Measurements from ENCODE around the gene HCLS1. TPM values are rescaled to one million over a fixed set of nuclear protein-coding genes. Genes with fewer than 3 reads are reported as not detected.

Gene HCLS1
- total RNA-seq, 1 donor from 2014 or later = 1.6 TPM

DNA sequence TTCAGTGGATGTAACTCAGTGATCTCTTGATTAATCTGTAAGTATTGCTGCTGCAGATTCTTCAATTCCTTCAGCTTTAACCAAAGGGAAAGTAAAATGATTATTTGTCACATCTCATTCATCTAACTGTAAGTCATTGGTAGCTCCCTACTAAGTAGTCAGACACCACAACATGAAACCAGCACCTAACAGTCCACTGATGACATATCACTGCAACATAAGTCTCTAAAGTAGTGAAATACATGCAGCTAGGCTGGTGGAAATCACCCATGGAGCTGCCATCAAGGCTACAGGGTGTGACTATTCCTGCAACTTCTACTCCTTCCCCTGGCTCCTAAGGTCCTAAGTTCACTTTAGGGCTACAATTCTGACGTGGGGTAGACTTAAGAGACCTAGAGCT, 21.1 kb upstream of the HCLS1 start:
- Histone ChIP-seq H3K4me1 (ENCODE audit: insufficient read depth, low read length) (no peaks in the 10 kb centered on the region), H4K20me1 (ENCODE audit: insufficient read depth, low read length) (peaks cover 21% of the 10 kb centered on the region), H3K36me3 (ENCODE audit: insufficient read depth, low read length) (peaks cover 25% of the 10 kb centered on the region), H3K79me2 (ENCODE audit: insufficient read depth, low read length) (peaks cover 2% of the 10 kb centered on the region), H3K4me2 (ENCODE audit: low read length) (no peak overlapping the region), H3K9ac (ENCODE audit: low read length) (no peak overlapping the region), H3K27me3 (ENCODE audit: insufficient read depth, low read length) (no peaks in the 10 kb centered on the region), H3K9me3 (ENCODE audit: insufficient read depth, low read depth, low read length) (no peaks in the 10 kb centered on the region), H3K27ac (ENCODE audit: low read depth, low read length) (no peak overlapping the region), H2AFZ (ENCODE audit: low read depth, low read length) (no peak overlapping the region), H3K4me3 (ENCODE audit: insufficient read depth, low read depth, low read length) (no peak overlapping the region)
- H3K4me3 Mint-ChIP-seq (ENCODE audit: unreplicated experiment) = no peak overlapping the region
- H3K27me3 Mint-ChIP-seq (ENCODE audit: low read depth, unreplicated experiment) = no peaks in the 10 kb centered on the region
- H3K9me3 Mint-ChIP-seq (ENCODE audit: unreplicated experiment) = peaks cover 2% of the 10 kb centered on the region
- H3K36me3 Mint-ChIP-seq (ENCODE audit: low read depth, unreplicated experiment) = peaks cover 16% of the 10 kb centered on the region
- DNase-seq (ENCODE audit: low read depth) = no peak
- no peak for FAIRE-seq
- TF ChIP-seq, protein P1, sequence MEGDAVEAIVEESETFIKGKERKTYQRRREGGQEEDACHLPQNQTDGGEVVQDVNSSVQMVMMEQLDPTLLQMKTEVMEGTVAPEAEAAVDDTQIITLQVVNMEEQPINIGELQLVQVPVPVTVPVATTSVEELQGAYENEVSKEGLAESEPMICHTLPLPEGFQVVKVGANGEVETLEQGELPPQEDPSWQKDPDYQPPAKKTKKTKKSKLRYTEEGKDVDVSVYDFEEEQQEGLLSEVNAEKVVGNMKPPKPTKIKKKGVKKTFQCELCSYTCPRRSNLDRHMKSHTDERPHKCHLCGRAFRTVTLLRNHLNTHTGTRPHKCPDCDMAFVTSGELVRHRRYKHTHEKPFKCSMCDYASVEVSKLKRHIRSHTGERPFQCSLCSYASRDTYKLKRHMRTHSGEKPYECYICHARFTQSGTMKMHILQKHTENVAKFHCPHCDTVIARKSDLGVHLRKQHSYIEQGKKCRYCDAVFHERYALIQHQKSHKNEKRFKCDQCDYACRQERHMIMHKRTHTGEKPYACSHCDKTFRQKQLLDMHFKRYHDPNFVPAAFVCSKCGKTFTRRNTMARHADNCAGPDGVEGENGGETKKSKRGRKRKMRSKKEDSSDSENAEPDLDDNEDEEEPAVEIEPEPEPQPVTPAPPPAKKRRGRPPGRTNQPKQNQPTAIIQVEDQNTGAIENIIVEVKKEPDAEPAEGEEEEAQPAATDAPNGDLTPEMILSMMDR (IDR thresholded peaks at IDR 0.05; ENCODE audit: insufficient read depth, low read depth, low read length) = no peak
- no peak for TF ChIP-seq EZH2 (IDR thresholded peaks at IDR 0.05; ENCODE audit: insufficient read depth, low read length)
- no peaks in the 10 kb centered on the region for H3K4me1 Mint-ChIP-seq (ENCODE audit: low read depth, unreplicated experiment)
- H3K27ac Mint-ChIP-seq (ENCODE audit: unreplicated experiment) = no peak overlapping the region

DNA sequence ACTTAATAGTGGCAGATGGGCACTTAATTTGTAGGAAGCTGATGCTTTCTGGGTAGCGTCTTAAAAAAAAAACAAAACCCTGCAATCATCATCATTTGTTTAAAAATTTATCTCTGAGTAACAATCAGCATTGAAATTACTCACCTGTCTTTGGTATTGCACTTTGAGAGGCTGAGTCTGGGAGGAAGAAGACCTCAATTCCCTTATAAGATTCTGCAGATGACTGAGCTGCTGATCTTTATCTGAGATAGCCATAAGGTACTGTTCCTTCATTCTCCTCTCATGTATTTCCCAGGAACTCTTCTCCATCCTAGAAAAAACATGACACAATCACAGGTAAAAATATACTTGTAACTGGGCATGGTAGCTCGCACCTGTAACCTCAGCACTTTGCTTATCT, 16.4 kb upstream of the HCLS1 start:
- Histone ChIP-seq H3K4me1 (ENCODE audit: insufficient read depth, low read length) (no peaks in the 10 kb centered on the region), H3K9me3 (ENCODE audit: insufficient read depth, low read depth, low read length) (no peaks in the 10 kb centered on the region), H3K4me3 (ENCODE audit: insufficient read depth, low read depth, low read length) (no peak overlapping the region), H3K27me3 (ENCODE audit: insufficient read depth, low read length) (no peaks in the 10 kb centered on the region), H3K36me3 (ENCODE audit: insufficient read depth, low read length) (peaks cover 47% of the 10 kb centered on the region), H3K27ac (ENCODE audit: low read depth, low read length) (no peak overlapping the region), H3K9ac (ENCODE audit: low read length) (no peak overlapping the region), H3K79me2 (ENCODE audit: insufficient read depth, low read length) (peaks cover 2% of the 10 kb centered on the region), H2AFZ (ENCODE audit: low read depth, low read length) (no peak overlapping the region), H4K20me1 (ENCODE audit: insufficient read depth, low read length) (peaks cover 13% of the 10 kb centered on the region), H3K4me2 (ENCODE audit: low read length) (no peak overlapping the region)
- DNase-seq (ENCODE audit: low read depth) (no peak), FAIRE-seq (no peak)
- H3K27me3 Mint-ChIP-seq (ENCODE audit: low read depth, unreplicated experiment) = no peaks in the 10 kb centered on the region
- H3K36me3 Mint-ChIP-seq (ENCODE audit: low read depth, unreplicated experiment) = peaks cover 21% of the 10 kb centered on the region
- H3K4me1 Mint-ChIP-seq (ENCODE audit: low read depth, unreplicated experiment) = no peaks in the 10 kb centered on the region
- no peak overlapping the region for H3K4me3 Mint-ChIP-seq (ENCODE audit: unreplicated experiment)
- TF ChIP-seq EZH2 (IDR thresholded peaks at IDR 0.05; ENCODE audit: insufficient read depth, low read length) = no peak
- TF ChIP-seq, protein P1 (IDR thresholded peaks at IDR 0.05; ENCODE audit: insufficient read depth, low read depth, low read length) = no peak
- H3K9me3 Mint-ChIP-seq (ENCODE audit: unreplicated experiment) = no peaks in the 10 kb centered on the region
- H3K27ac Mint-ChIP-seq (ENCODE audit: unreplicated experiment) = no peak overlapping the region

DNA sequence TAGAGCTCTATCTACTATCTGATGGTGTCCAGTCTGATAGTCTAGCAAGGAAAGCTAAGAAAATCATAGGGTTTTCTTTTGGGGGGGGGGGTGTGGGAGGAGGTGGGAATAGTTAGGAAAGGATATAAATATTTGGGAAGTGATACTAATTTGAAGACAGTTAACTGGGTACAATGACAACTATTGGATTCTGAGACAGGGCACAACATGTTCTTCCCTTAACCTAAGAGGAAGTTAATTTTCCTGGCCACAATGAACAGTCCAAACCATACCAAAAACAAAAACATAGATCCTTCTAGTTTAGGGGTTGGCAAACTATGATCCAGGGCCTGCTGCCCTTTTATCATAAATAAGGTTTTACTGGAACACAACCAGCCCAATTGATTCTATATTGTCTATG, 10.0 kb upstream of the HCLS1 start:
- TF ChIP-seq EZH2 (IDR thresholded peaks at IDR 0.05; ENCODE audit: insufficient read depth, low read length) = no peak
- TF ChIP-seq, protein P1 (IDR thresholded peaks at IDR 0.05; ENCODE audit: insufficient read depth, low read depth, low read length) = no peak
- Mint-ChIP-seq H3K4me3 (ENCODE audit: unreplicated experiment) (no peak overlapping the region), H3K27me3 (ENCODE audit: low read depth, unreplicated experiment) (no peaks in the 10 kb centered on the region), H3K9me3 (ENCODE audit: unreplicated experiment) (no peaks in the 10 kb centered on the region), H3K27ac (ENCODE audit: unreplicated experiment) (no peak overlapping the region), H3K36me3 (ENCODE audit: low read depth, unreplicated experiment) (peaks cover 29% of the 10 kb centered on the region), H3K4me1 (ENCODE audit: low read depth, unreplicated experiment) (no peaks in the 10 kb centered on the region)
- Histone ChIP-seq H3K27me3 (ENCODE audit: insufficient read depth, low read length) (no peaks in the 10 kb centered on the region), H2AFZ (ENCODE audit: low read depth, low read length) (no peak overlapping the region), H4K20me1 (ENCODE audit: insufficient read depth, low read length) (no peaks in the 10 kb centered on the region), H3K4me3 (ENCODE audit: insufficient read depth, low read depth, low read length) (no peak overlapping the region), H3K4me1 (ENCODE audit: insufficient read depth, low read length) (no peaks in the 10 kb centered on the region), H3K36me3 (ENCODE audit: insufficient read depth, low read length) (peaks cover 50% of the 10 kb centered on the region), H3K27ac (ENCODE audit: low read depth, low read length) (no peak overlapping the region), H3K9me3 (ENCODE audit: insufficient read depth, low read depth, low read length) (no peaks in the 10 kb centered on the region), H3K9ac (ENCODE audit: low read length) (no peak overlapping the region), H3K4me2 (ENCODE audit: low read length) (no peak overlapping the region), H3K79me2 (ENCODE audit: insufficient read depth, low read length) (no peaks in the 10 kb centered on the region)
- no peak for DNase-seq (ENCODE audit: low read depth)
- no peak for FAIRE-seq

All from astrocyte (in vitro differentiated cells and primary cell).